ENCODE results near the gene SCUBE1.

DNA sequence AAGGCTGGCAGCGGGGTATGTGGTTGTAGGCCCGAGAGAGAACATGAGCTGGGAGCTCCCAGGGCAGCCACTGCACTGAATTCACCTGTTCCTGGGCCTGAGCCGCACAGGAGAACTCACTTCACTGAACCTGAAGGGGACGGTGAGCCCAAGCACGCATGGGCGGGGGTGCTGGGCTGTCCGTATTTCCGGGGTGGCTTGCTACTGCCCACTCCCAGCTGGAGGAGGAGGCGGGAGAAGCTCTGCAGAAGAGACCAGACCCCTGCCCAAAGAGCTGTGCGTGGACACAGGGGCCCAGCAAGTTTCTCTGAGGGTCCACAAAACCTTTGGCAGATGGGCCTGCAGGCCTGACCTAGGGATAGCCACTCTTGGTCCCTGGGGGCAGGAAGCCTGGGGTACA, 161.1 kb downstream of the SCUBE1 start:
- TF ChIP-seq, protein P1, sequence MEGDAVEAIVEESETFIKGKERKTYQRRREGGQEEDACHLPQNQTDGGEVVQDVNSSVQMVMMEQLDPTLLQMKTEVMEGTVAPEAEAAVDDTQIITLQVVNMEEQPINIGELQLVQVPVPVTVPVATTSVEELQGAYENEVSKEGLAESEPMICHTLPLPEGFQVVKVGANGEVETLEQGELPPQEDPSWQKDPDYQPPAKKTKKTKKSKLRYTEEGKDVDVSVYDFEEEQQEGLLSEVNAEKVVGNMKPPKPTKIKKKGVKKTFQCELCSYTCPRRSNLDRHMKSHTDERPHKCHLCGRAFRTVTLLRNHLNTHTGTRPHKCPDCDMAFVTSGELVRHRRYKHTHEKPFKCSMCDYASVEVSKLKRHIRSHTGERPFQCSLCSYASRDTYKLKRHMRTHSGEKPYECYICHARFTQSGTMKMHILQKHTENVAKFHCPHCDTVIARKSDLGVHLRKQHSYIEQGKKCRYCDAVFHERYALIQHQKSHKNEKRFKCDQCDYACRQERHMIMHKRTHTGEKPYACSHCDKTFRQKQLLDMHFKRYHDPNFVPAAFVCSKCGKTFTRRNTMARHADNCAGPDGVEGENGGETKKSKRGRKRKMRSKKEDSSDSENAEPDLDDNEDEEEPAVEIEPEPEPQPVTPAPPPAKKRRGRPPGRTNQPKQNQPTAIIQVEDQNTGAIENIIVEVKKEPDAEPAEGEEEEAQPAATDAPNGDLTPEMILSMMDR (IDR thresholded peaks at IDR 0.05): no peak
- no peak for TF ChIP-seq POLR2A (IDR thresholded peaks at IDR 0.05)

Data from esophagus squamous epithelium (tissue), 4 donors.